ENCODE results near the gene DZIP3. TPM values are rescaled to one million over a fixed set of nuclear protein-coding genes. Genes with fewer than 3 reads are reported as not detected.

Gene DZIP3
- total RNA-seq, 1 experiment from 2014 or later = 25.3 TPM

DNA sequence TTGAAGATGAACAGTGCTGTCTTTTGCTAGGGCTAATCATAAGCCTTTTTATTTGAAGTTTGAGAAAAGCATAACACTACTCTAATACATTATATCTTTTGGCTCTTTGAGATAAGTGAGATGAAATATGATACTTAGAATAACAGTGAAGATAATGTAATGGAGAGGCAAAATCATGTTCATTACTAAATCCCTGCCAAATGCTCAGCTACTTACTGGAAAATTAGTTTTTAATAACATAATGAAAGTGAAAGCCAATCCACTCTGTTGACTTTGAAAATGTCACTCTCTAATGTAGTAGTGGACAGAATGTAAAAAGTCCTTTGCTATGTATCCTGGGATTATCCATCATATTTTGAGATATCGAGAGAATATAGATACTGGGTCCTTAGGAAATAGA lies 43.3 kb upstream of the DZIP3 start (continued):
- TF ChIP-seq NR3C1 (CRISPR knock-in tag; conservative IDR thresholded peaks at IDR 0.05; ENCODE audit: low read depth) (no peak), IRF2 (CRISPR knock-in tag; IDR thresholded peaks at IDR 0.05; ENCODE audit: borderline replicate concordance, low read depth) (no peak)
- TF ChIP-seq, protein P1, sequence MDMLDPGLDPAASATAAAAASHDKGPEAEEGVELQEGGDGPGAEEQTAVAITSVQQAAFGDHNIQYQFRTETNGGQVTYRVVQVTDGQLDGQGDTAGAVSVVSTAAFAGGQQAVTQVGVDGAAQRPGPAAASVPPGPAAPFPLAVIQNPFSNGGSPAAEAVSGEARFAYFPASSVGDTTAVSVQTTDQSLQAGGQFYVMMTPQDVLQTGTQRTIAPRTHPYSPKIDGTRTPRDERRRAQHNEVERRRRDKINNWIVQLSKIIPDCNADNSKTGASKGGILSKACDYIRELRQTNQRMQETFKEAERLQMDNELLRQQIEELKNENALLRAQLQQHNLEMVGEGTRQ (CRISPR knock-in tag; IDR thresholded peaks at IDR 0.05) = no peak

DNA sequence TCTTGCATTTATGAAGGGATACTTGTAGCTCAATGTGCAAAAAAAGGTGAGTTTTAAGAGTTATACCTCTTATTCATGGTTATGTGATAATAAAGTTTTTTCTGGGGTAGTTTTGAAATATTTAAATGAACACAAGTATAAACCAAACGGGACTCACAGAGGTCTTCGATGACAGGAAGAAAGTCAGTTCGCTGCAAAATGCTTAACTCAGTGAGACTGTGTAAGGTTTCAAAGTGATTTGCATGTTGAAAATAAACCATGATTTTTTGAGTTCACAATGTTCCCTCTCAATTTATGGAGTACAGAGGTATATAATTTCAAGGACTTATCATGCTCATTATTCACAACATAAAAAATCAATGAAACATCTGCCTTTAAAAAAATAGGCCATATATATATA lies 42.8 kb upstream of the DZIP3 start:
- H3K4me1 Mint-ChIP-seq = no peaks in the 10 kb centered on the region

DNA sequence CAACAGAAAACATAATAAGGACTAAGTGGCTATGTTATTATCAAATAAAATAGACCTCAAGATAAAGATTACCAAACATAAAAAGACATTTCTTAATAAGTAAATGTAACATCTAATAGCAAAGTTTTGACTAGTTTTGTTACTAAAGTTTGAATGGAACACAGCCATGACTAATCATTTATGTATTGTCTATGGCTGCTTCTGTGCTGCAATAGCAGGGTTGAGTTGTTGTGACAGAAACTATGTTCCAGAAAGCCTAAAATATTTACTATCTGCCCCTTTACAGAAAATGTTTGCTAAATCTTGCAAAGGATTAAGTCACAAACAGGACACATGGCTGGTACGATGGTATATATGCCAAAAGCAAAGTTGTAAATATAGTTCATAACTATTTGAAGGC lies 41.2 kb upstream of the DZIP3 start:
- ChIA-PET POLR2A (no interaction called here), CTCF (no interaction called here)
- peaks cover 28% of the 10 kb centered on the region for H3K36me3 Mint-ChIP-seq
- no peaks in the 10 kb centered on the region for H3K4me1 Mint-ChIP-seq
- ATAC-seq = no peak
- H3K4me3 Mint-ChIP-seq = no peak overlapping the region
- TF ChIP-seq, protein P2, sequence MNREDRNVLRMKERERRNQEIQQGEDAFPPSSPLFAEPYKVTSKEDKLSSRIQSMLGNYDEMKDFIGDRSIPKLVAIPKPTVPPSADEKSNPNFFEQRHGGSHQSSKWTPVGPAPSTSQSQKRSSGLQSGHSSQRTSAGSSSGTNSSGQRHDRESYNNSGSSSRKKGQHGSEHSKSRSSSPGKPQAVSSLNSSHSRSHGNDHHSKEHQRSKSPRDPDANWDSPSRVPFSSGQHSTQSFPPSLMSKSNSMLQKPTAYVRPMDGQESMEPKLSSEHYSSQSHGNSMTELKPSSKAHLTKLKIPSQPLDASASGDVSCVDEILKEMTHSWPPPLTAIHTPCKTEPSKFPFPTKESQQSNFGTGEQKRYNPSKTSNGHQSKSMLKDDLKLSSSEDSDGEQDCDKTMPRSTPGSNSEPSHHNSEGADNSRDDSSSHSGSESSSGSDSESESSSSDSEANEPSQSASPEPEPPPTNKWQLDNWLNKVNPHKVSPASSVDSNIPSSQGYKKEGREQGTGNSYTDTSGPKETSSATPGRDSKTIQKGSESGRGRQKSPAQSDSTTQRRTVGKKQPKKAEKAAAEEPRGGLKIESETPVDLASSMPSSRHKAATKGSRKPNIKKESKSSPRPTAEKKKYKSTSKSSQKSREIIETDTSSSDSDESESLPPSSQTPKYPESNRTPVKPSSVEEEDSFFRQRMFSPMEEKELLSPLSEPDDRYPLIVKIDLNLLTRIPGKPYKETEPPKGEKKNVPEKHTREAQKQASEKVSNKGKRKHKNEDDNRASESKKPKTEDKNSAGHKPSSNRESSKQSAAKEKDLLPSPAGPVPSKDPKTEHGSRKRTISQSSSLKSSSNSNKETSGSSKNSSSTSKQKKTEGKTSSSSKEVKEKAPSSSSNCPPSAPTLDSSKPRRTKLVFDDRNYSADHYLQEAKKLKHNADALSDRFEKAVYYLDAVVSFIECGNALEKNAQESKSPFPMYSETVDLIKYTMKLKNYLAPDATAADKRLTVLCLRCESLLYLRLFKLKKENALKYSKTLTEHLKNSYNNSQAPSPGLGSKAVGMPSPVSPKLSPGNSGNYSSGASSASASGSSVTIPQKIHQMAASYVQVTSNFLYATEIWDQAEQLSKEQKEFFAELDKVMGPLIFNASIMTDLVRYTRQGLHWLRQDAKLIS (CRISPR knock-in tag; IDR thresholded peaks at IDR 0.05; ENCODE audit: borderline replicate concordance) = no peak
- TF ChIP-seq, protein P3, sequence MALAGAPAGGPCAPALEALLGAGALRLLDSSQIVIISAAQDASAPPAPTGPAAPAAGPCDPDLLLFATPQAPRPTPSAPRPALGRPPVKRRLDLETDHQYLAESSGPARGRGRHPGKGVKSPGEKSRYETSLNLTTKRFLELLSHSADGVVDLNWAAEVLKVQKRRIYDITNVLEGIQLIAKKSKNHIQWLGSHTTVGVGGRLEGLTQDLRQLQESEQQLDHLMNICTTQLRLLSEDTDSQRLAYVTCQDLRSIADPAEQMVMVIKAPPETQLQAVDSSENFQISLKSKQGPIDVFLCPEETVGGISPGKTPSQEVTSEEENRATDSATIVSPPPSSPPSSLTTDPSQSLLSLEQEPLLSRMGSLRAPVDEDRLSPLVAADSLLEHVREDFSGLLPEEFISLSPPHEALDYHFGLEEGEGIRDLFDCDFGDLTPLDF (CRISPR knock-in tag; IDR thresholded peaks at IDR 0.05) = no peak
- H3K27me3 Mint-ChIP-seq (ENCODE audit: low read depth) = no peaks in the 10 kb centered on the region
- H3K9me3 Mint-ChIP-seq = peaks cover 6% of the 10 kb centered on the region
- H3K27ac Mint-ChIP-seq = no peak overlapping the region
- DNase-seq (ENCODE audit: low spot score) = no peak

More for the DNA sequence above, 42.8 kb upstream of the DZIP3 start:
- peaks cover 10% of the 10 kb centered on the region for H3K9me3 Mint-ChIP-seq
- DNase-seq (ENCODE audit: low spot score) = no peak
- no peak overlapping the region for H3K27ac Mint-ChIP-seq
- H3K4me3 Mint-ChIP-seq = no peak overlapping the region
- POLR2A ChIA-PET = interaction anchor here (0.6 to 1.0 kb wide), 2 partner anchors 53 to 69 kb away, joined by 3 read pairs; no protein-coding TSS in a partner anchor
- CTCF ChIA-PET = no interaction called here
- TF ChIP-seq FOXP1 (CRISPR knock-in tag; IDR thresholded peaks at IDR 0.05; ENCODE audit: borderline replicate concordance) = no peak
- no peak for TF ChIP-seq ZNF423 (CRISPR knock-in tag; IDR thresholded peaks at IDR 0.05)
- TF ChIP-seq, protein P4, sequence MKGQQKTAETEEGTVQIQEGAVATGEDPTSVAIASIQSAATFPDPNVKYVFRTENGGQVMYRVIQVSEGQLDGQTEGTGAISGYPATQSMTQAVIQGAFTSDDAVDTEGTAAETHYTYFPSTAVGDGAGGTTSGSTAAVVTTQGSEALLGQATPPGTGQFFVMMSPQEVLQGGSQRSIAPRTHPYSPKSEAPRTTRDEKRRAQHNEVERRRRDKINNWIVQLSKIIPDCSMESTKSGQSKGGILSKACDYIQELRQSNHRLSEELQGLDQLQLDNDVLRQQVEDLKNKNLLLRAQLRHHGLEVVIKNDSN (CRISPR knock-in tag; IDR thresholded peaks at IDR 0.05) = no peak
- TF ChIP-seq NR3C1 (CRISPR knock-in tag; conservative IDR thresholded peaks at IDR 0.05; ENCODE audit: low read depth) = no peak
- TF ChIP-seq, protein P5, sequence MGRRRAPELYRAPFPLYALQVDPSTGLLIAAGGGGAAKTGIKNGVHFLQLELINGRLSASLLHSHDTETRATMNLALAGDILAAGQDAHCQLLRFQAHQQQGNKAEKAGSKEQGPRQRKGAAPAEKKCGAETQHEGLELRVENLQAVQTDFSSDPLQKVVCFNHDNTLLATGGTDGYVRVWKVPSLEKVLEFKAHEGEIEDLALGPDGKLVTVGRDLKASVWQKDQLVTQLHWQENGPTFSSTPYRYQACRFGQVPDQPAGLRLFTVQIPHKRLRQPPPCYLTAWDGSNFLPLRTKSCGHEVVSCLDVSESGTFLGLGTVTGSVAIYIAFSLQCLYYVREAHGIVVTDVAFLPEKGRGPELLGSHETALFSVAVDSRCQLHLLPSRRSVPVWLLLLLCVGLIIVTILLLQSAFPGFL (CRISPR knock-in tag; IDR thresholded peaks at IDR 0.05; ENCODE audit: borderline replicate concordance) = no peak
- TF ChIP-seq, protein P6, sequence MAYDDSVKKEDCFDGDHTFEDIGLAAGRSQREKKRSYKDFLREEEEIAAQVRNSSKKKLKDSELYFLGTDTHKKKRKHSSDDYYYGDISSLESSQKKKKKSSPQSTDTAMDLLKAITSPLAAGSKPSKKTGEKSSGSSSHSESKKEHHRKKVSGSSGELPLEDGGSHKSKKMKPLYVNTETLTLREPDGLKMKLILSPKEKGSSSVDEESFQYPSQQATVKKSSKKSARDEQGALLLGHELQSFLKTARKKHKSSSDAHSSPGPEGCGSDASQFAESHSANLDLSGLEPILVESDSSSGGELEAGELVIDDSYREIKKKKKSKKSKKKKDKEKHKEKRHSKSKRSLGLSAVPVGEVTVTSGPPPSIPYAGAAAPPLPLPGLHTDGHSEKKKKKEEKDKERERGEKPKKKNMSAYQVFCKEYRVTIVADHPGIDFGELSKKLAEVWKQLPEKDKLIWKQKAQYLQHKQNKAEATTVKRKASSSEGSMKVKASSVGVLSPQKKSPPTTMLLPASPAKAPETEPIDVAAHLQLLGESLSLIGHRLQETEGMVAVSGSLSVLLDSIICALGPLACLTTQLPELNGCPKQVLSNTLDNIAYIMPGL (CRISPR knock-in tag; IDR thresholded peaks at IDR 0.05) = no peak
- no peak for TF ChIP-seq GRHL2 (CRISPR knock-in tag; IDR thresholded peaks at IDR 0.05; ENCODE audit: insufficient replicate concordance, severe bottlenecking)
- no peak for TF ChIP-seq SMAD4 (CRISPR knock-in tag; IDR thresholded peaks at IDR 0.05)
- TF ChIP-seq CREB1 (CRISPR knock-in tag; IDR thresholded peaks at IDR 0.05) = no peak
- TF ChIP-seq, protein P7, sequence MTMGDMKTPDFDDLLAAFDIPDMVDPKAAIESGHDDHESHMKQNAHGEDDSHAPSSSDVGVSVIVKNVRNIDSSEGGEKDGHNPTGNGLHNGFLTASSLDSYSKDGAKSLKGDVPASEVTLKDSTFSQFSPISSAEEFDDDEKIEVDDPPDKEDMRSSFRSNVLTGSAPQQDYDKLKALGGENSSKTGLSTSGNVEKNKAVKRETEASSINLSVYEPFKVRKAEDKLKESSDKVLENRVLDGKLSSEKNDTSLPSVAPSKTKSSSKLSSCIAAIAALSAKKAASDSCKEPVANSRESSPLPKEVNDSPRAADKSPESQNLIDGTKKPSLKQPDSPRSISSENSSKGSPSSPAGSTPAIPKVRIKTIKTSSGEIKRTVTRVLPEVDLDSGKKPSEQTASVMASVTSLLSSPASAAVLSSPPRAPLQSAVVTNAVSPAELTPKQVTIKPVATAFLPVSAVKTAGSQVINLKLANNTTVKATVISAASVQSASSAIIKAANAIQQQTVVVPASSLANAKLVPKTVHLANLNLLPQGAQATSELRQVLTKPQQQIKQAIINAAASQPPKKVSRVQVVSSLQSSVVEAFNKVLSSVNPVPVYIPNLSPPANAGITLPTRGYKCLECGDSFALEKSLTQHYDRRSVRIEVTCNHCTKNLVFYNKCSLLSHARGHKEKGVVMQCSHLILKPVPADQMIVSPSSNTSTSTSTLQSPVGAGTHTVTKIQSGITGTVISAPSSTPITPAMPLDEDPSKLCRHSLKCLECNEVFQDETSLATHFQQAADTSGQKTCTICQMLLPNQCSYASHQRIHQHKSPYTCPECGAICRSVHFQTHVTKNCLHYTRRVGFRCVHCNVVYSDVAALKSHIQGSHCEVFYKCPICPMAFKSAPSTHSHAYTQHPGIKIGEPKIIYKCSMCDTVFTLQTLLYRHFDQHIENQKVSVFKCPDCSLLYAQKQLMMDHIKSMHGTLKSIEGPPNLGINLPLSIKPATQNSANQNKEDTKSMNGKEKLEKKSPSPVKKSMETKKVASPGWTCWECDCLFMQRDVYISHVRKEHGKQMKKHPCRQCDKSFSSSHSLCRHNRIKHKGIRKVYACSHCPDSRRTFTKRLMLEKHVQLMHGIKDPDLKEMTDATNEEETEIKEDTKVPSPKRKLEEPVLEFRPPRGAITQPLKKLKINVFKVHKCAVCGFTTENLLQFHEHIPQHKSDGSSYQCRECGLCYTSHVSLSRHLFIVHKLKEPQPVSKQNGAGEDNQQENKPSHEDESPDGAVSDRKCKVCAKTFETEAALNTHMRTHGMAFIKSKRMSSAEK (CRISPR knock-in tag; IDR thresholded peaks at IDR 0.05; ENCODE audit: borderline replicate concordance) = no peak
- no peak for TF ChIP-seq SOX15 (CRISPR knock-in tag; IDR thresholded peaks at IDR 0.05)
- H3K36me3 Mint-ChIP-seq = peaks cover 29% of the 10 kb centered on the region
- H3K27me3 Mint-ChIP-seq (ENCODE audit: low read depth) = no peaks in the 10 kb centered on the region
- no peak for ATAC-seq

Measured in WTC11 (cell line).